HL-60 (cell line): ENCODE measurements around the gene SMDT1.

Experiments used
- DNase-seq, 2 experiments: peaks; one replicate each; pipeline ENCODE4 v3.0.0-alpha.2; 2010 to 2020; ENCODE audit warnings: low read depth in 1 of 2, low spot score in 1 of 2
- H3K27ac ChIP-seq: fragments of 250-450 bp; sonication (Bioruptor Pico); replicated peaks from 2 replicates; pipeline ENCODE4 v1.5.1; 2020; ENCODE audit warnings: mild to moderate bottlenecking, moderate library complexity
- H3K27me3 ChIP-seq: fragments of 250-450 bp; sonication (Bioruptor Pico); 2 replicates; pipeline ENCODE4 v1.5.1; 2021; ENCODE audit warnings: mild to moderate bottlenecking, moderate library complexity; ENCODE audit not compliant: insufficient read depth, poor library complexity, severe bottlenecking
- H3K4me3 ChIP-seq: replicated peaks from 2 replicates; pipeline ENCODE4 v1.5.1; 2011; ENCODE audit warnings: mild to moderate bottlenecking, control low read depth, low read length; ENCODE audit not compliant: insufficient read depth
- GABPA ChIP-seq: IDR thresholded peaks from 2 replicates; pipeline ENCODE4 v1.6.1; 2012; ENCODE audit warnings: low read depth
- POLR2AphosphoS5 ChIP-seq: IDR thresholded peaks from 2 replicates; pipeline ENCODE4 v1.6.1; 2012; ENCODE audit warnings: low read depth
- REST ChIP-seq: IDR thresholded peaks from 2 replicates; pipeline ENCODE4 v1.6.1; 2012; ENCODE audit warnings: low read depth; ENCODE audit not compliant: insufficient replicate concordance
- SPI1 ChIP-seq: IDR thresholded peaks from 2 replicates; pipeline ENCODE4 v1.6.1; 2012; ENCODE audit warnings: low read depth, mild to moderate bottlenecking, borderline replicate concordance
- TF ChIP-seq, protein P1 (sequence below): IDR thresholded peaks from one replicate; pipeline ENCODE4 v1.5.1; 2011; ENCODE audit warnings: low read length, control low read depth, inconsistent platforms; ENCODE audit not compliant: insufficient read depth

The SMDT1 gene

DNA sequence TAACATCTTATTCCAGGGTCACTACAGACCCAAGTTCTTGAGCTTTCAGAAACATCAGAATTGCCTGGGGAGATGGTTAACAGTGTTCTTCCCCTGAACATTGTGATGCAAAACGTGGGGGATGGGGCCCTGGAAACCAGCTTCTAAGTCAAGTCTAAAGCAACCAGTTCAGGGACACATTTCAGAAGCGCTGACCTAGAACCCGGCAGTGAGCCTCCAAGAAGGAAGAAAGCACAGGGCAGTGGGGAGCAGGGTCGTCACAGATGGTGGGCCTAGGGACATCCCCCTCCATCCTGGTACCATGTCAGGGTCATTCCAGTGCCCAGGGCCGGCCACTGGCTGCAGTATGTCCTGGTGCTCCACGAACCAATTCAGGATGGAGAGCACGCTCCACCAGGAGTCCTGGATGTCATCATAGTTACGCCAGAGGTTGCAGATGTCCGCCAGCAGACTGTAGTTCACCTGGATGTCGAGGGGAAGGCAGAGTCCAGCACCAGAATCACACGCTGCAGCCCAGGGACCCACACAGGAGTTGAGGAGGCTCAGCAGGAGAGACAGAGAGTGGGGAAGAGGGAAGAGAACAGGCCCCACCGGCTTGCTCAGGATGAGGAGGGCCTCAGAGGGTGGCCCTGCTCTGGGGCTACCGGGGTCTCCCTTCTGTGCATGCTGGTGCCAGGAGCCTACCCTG, 13.9 kb upstream of the SMDT1 start:
- TF ChIP-seq, protein P1, sequence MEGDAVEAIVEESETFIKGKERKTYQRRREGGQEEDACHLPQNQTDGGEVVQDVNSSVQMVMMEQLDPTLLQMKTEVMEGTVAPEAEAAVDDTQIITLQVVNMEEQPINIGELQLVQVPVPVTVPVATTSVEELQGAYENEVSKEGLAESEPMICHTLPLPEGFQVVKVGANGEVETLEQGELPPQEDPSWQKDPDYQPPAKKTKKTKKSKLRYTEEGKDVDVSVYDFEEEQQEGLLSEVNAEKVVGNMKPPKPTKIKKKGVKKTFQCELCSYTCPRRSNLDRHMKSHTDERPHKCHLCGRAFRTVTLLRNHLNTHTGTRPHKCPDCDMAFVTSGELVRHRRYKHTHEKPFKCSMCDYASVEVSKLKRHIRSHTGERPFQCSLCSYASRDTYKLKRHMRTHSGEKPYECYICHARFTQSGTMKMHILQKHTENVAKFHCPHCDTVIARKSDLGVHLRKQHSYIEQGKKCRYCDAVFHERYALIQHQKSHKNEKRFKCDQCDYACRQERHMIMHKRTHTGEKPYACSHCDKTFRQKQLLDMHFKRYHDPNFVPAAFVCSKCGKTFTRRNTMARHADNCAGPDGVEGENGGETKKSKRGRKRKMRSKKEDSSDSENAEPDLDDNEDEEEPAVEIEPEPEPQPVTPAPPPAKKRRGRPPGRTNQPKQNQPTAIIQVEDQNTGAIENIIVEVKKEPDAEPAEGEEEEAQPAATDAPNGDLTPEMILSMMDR, result no peak
- TF ChIP-seq SPI1 (no peak), POLR2AphosphoS5 (no peak), REST (no peak), GABPA (no peak)
- Histone ChIP-seq H3K27ac (no peak overlapping the region), H3K4me3 (no peak overlapping the region), H3K27me3 (no peaks in the 10 kb centered on the region)
- DNase-seq, result no peak

GRCh38 chr22:42066126-42066761, 13.3 kb upstream of the SMDT1 start:
- H3K4me3 ChIP-seq, result no peak overlapping the region
- DNase-seq, result no peak
- H3K27me3 ChIP-seq, result no peaks in the 10 kb centered on the region
- H3K27ac ChIP-seq, result no peak overlapping the region
- TF ChIP-seq GABPA (no peak), POLR2AphosphoS5 (no peak)
- TF ChIP-seq, protein P1, result no peak

- DNase-seq, result no peak
- H3K27ac ChIP-seq, result no peak overlapping the region
- H3K4me3 ChIP-seq, result no peak overlapping the region
- TF ChIP-seq SPI1 (no peak), REST (no peak), POLR2AphosphoS5 (no peak), GABPA (no peak)
- TF ChIP-seq, protein P1, result no peak
- H3K27me3 ChIP-seq, result no peaks in the 10 kb centered on the region
Observed at GRCh38 chr22:42066937-42067336, 12.6 kb upstream of the SMDT1 start.
